B cell (primary cell): ENCODE measurements around the gene KIF1A. TPM values are rescaled to one million over a fixed set of nuclear protein-coding genes. Genes with fewer than 3 reads are reported as not detected.

Experiments
- ATAC-seq: fragments of 200-7000 bp; cut with Tn5 transposase; one replicate; pipeline ENCODE4 v1.10.0; 2021; ENCODE audit warnings: low read depth, mild to moderate bottlenecking, moderate number of reproducible peaks, moderate library complexity
- CTCF ChIA-PET: fragments of 350-600 bp; sonication (Branson Sonifier 250); formaldehyde crosslinking; loops from one replicate; lab custom pipeline; 2021; ENCODE audit warnings: antibody characterized with exemption, inconsistent platforms; lab: Charles Lee
- POLR2A ChIA-PET: fragments of 350-600 bp; sonication (Branson Sonifier 250); formaldehyde crosslinking; loops from one replicate; lab custom pipeline; 2021; ENCODE audit warnings: antibody characterized with exemption; lab: Charles Lee
- DNase-seq: peaks from one replicate; pipeline ENCODE4 v3.0.0; 2013
- H2AFZ ChIP-seq: 2 replicates; pipeline ENCODE4 v1.6.1; 2012; ENCODE audit warnings: mild to moderate bottlenecking, low read depth, low read length; ENCODE audit not compliant: insufficient read depth, poor library complexity, severe bottlenecking
- H3K27ac ChIP-seq, 2 donors: 1 replicate in 1 of 2; 2 replicates in 1 of 2; pipeline ENCODE4 v1.5.1; 2012 to 2013; ENCODE audit warnings: low read length in 2 of 2, mild to moderate bottlenecking in 2 of 2, moderate library complexity in 1 of 2
- H3K27me3 ChIP-seq, 4 experiments: fragments of 200-600 bp in 1 of 4; sonication (generic) in 1 of 4; replicated peaks in 1 of 4; 1 replicate in 2 of 4; 2 replicates in 2 of 4; pipeline versions ENCODE4 v1.6.1 to v1.7.0; 2013 to 2016; ENCODE audit warnings: low read length in 3 of 4, mild to moderate bottlenecking in 2 of 4, mixed read lengths in 1 of 4, moderate library complexity in 1 of 4; ENCODE audit not compliant: insufficient read depth in 4 of 4, control insufficient read depth in 3 of 4; ENCODE audit errors: control extremely low read depth in 1 of 4
- H3K36me3 ChIP-seq, 2 experiments: replicated peaks in 1 of 2; 1 replicate in 1 of 2; 2 replicates in 1 of 2; pipeline versions ENCODE4 v1.6.1 to v1.7.1; 2013; ENCODE audit warnings: low read length in 1 of 2; ENCODE audit not compliant: insufficient read depth in 2 of 2, control insufficient read depth in 1 of 2; ENCODE audit errors: control extremely low read depth in 1 of 2, extremely low read depth in 1 of 2
- H3K4me1 ChIP-seq, 2 donors: fragments of 200-600 bp in 1 of 2; sonication (generic) in 1 of 2; 1 replicate in 1 of 2; 2 replicates in 1 of 2; pipeline versions ENCODE4 v1.5.1 to v1.6.1; 2013 to 2017; ENCODE audit warnings: low read length in 2 of 2; ENCODE audit not compliant: control insufficient read depth in 2 of 2, insufficient read depth in 2 of 2
- H3K4me2 ChIP-seq: replicated peaks from 2 replicates; pipeline ENCODE3; 2012; ENCODE audit warnings: mild to moderate bottlenecking, low read depth, low read length; ENCODE audit not compliant: poor library complexity, severe bottlenecking
- H3K4me3 ChIP-seq, 5 experiments: fragments of 200-600 bp in 1 of 5; sonication (generic) in 1 of 5; 1 replicate in 3 of 5; 2 replicates in 2 of 5; pipeline versions ENCODE4 v1.5.1 to v1.7.0; 2011 to 2016; ENCODE audit warnings: low read length in 4 of 5, mild to moderate bottlenecking in 4 of 5, low read depth in 2 of 5, control low read depth in 1 of 5, moderate library complexity in 1 of 5; ENCODE audit not compliant: insufficient read depth in 1 of 5; ENCODE audit errors: control extremely low read depth in 1 of 5, extremely low read depth in 1 of 5
- H3K79me2 ChIP-seq: fragments of 200-600 bp; sonication (generic); one replicate; pipeline ENCODE4 v1.6.0; 2016; ENCODE audit warnings: low read length; ENCODE audit not compliant: control insufficient read depth, insufficient read depth
- H3K9ac ChIP-seq: fragments of 200-600 bp; sonication (generic); 2 replicates; pipeline ENCODE4 v1.6.1; 2017; ENCODE audit warnings: mild to moderate bottlenecking, low read length, moderate library complexity
- H3K9me3 ChIP-seq, 3 donors: one replicate each; pipeline versions ENCODE4 v1.6.1 to v1.7.1; 2013; ENCODE audit warnings: low read length in 2 of 3; ENCODE audit not compliant: control insufficient read depth in 2 of 3, insufficient read depth in 1 of 3; ENCODE audit errors: control extremely low read depth in 1 of 3
- H4K20me1 ChIP-seq: 2 replicates; pipeline ENCODE4 v1.6.0; 2012; ENCODE audit warnings: mild to moderate bottlenecking, low read length; ENCODE audit not compliant: insufficient read depth, control insufficient read depth, poor library complexity, severe bottlenecking
- H3K27ac Mint-ChIP-seq: one replicate; pipeline ENCODE4 v1.8.0; 2021; ENCODE audit warnings: mixed read lengths
- H3K27me3 Mint-ChIP-seq: one replicate; pipeline ENCODE4 v1.8.0; 2021; ENCODE audit warnings: mixed read lengths
- H3K4me1 Mint-ChIP-seq: one replicate; pipeline ENCODE4 v1.8.0; 2021; ENCODE audit warnings: mixed read lengths
- H3K4me3 Mint-ChIP-seq: one replicate; pipeline ENCODE4 v1.8.0; 2021; ENCODE audit warnings: mixed read lengths
- H3K9me3 Mint-ChIP-seq: one replicate; pipeline ENCODE4 v1.8.0; 2022; ENCODE audit warnings: mixed read lengths; ENCODE audit not compliant: insufficient read depth
- EZH2 ChIP-seq: IDR thresholded peaks from 2 replicates; pipeline ENCODE4 v1.6.1; 2012; ENCODE audit warnings: borderline replicate concordance, low read depth, mild to moderate bottlenecking, moderate library complexity, low read length; ENCODE audit not compliant: insufficient read depth, poor library complexity, severe bottlenecking
- WGBS: methylation state at CpG from one replicate; pipeline ENCODE4 v1.1.5; 2013; ENCODE audit warnings: missing lambda C conversion rate; ENCODE audit not compliant: insufficient coverage; 5-methylcytosine and 5-hydroxymethylcytosine counted together
- intact Hi-C: fragments of 100-400 bp; cut with micrococcal nuclease; formaldehyde crosslinking; loops from one replicate; pipeline ENCODE4 v1.10.0; 2022
- polyA plus RNA-seq: library from polyadenylated mRNA; depleted of rRNA; stranded (reverse); fragments of >200 nt; gene quantifications from 2 replicates; pipeline ENCODE4 v1.2.3, GENCODE V29; 2012
- total RNA-seq, 2 donors: library from RNA; stranded (reverse); fragments of 120-200 nt in 1 of 2; gene quantifications; 1 replicate in 1 of 2; 2 replicates in 1 of 2; pipeline versions ENCODE4 v1.2.3 to v1.2.4, GENCODE V29; 2013 to 2022
- TF ChIP-seq, protein P1 (sequence below): fragments of 200-600 bp; IDR thresholded peaks from one replicate; pipeline ENCODE4 v1.8.0; 2022; ENCODE audit warnings: antibody characterized with exemption, mild to moderate bottlenecking

KIF1A gene
- total and polyA plus RNA-seq, 2 donors (not counting 1 experiment from before 2014, with no cell fraction given), result not detected

- Histone ChIP-seq H3K4me3 (no peak overlapping the region), H4K20me1 (no peaks in the 10 kb centered on the region), H3K27me3 (peaks cover 0 to 75% (median 56%) of the 10 kb centered on the region in 4 experiments), H3K4me1 (peaks cover 12 to 19% of the 10 kb centered on the region in 2 donors), H2AFZ (no peak overlapping the region), H3K9ac (no peak overlapping the region), H3K36me3 (no peaks in the 10 kb centered on the region), H3K27ac (no peak overlapping the region), H3K9me3 (peaks cover 0 to 18% (median 4%) of the 10 kb centered on the region in 3 donors), H3K79me2 (no peaks in the 10 kb centered on the region), H3K4me2 (no peak overlapping the region)
- no peak overlapping the region for H3K4me3 Mint-ChIP-seq
- intact Hi-C loops, result no loop called here
- TF ChIP-seq, protein P1, sequence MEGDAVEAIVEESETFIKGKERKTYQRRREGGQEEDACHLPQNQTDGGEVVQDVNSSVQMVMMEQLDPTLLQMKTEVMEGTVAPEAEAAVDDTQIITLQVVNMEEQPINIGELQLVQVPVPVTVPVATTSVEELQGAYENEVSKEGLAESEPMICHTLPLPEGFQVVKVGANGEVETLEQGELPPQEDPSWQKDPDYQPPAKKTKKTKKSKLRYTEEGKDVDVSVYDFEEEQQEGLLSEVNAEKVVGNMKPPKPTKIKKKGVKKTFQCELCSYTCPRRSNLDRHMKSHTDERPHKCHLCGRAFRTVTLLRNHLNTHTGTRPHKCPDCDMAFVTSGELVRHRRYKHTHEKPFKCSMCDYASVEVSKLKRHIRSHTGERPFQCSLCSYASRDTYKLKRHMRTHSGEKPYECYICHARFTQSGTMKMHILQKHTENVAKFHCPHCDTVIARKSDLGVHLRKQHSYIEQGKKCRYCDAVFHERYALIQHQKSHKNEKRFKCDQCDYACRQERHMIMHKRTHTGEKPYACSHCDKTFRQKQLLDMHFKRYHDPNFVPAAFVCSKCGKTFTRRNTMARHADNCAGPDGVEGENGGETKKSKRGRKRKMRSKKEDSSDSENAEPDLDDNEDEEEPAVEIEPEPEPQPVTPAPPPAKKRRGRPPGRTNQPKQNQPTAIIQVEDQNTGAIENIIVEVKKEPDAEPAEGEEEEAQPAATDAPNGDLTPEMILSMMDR, result no peak
- no peak for TF ChIP-seq EZH2
- DNase-seq (no peak), ATAC-seq (no peak)
- H3K27ac Mint-ChIP-seq, result no peak overlapping the region
- peaks cover 9% of the 10 kb centered on the region for H3K4me1 Mint-ChIP-seq
- POLR2A ChIA-PET, result no interaction called here
- CTCF ChIA-PET, result no interaction called here
- no peaks in the 10 kb centered on the region for H3K9me3 Mint-ChIP-seq
- H3K27me3 Mint-ChIP-seq, result peaks cover 68% of the 10 kb centered on the region
- WGBS, result 81% methylated on average over 15 of the region's 15 CpGs
Observed at GRCh38 chr2:240823449-240824336, 3.7 kb upstream of the KIF1A start.

DNA sequence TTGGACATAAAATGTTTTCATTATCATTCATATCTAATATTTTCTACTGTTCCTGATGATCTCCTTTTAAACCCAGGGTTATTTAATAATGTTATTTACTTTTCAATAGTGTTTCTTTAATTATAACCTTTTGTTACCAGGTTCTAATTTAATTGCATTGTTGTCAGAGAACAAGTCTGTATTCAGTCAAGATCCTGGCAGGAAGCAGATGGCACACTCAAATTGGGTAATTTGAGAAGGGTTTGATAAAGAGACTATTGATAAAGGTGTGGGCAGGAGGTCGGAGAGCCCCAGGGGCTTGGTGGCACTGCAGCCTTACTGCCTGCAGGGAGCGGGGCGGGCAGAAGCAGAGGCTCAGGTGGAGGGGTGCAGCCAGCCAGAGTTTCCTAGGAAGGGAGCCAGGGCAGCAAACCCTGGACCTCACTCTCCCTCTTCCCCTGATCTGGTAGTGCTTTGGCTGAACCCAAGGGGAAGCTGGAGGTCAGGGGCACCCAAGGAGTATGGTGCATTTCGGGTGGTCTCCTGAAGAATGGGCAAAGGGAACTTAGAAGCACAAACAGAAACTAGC is 2.3 kb upstream of the KIF1A start:
- H3K36me3 ChIP-seq, result no peaks in the 10 kb centered on the region
- H3K4me1 ChIP-seq, result peaks cover 15 to 23% of the 10 kb centered on the region in 2 donors
- H3K4me1 Mint-ChIP-seq, result peaks cover 13% of the 10 kb centered on the region
- peaks cover 0 to 18% (median 4%) of the 10 kb centered on the region in 3 donors for H3K9me3 ChIP-seq
- H3K9me3 Mint-ChIP-seq, result no peaks in the 10 kb centered on the region
- H4K20me1 ChIP-seq, result no peaks in the 10 kb centered on the region
- no peak for DNase-seq
- no peak overlapping the region for H3K4me3 ChIP-seq
- ChIA-PET POLR2A (no interaction called here), CTCF (no interaction called here)
- ATAC-seq, result no peak
- intact Hi-C loops, result no loop called here
- peaks cover 0 to 79% (median 53%) of the 10 kb centered on the region in 4 experiments for H3K27me3 ChIP-seq
- H3K4me3 Mint-ChIP-seq, result peak overlapping the region; percentile 21
- no peak overlapping the region for H3K9ac ChIP-seq
- H3K27ac Mint-ChIP-seq, result no peak overlapping the region
- no peaks in the 10 kb centered on the region for H3K79me2 ChIP-seq
- no peak overlapping the region for H3K4me2 ChIP-seq
- TF ChIP-seq, protein P1, result no peak
- no peak for TF ChIP-seq EZH2
- peaks cover 67% of the 10 kb centered on the region for H3K27me3 Mint-ChIP-seq
- H3K27ac ChIP-seq, result no peak overlapping the region
- no peak overlapping the region for H2AFZ ChIP-seq
- WGBS, result 90% methylated on average over 3 of the region's 4 CpGs
